BLaER1 treated with 17β-estradiol and CSF1 and Interleukin-3, amounts not matched to agents 10 nM and 100 nM (cell line): ENCODE measurements around the gene DPP6.

ENCODE experiments used
- H3K27ac ChIP-seq, 11 experiments: shearing (Covaris generic); formaldehyde crosslinking; 2 replicates each; pipeline ENCODE4 v1.8.1; 2022
- H3K27me3 ChIP-seq, 11 experiments: shearing (Covaris generic); formaldehyde crosslinking; 2 replicates each; pipeline ENCODE4 v1.8.1; 2022
- H3K36me3 ChIP-seq, 11 experiments: shearing (Covaris generic); formaldehyde crosslinking; 2 replicates each; pipeline ENCODE4 v1.8.1; 2022
- H3K4me1 ChIP-seq, 10 experiments: shearing (Covaris generic); formaldehyde crosslinking; 2 replicates each; pipeline ENCODE4 v1.8.1; 2022
- H3K4me2 ChIP-seq, 11 experiments: shearing (Covaris generic); formaldehyde crosslinking; 2 replicates each; pipeline ENCODE4 v1.8.1; 2022
- H3K4me3 ChIP-seq, 10 experiments: shearing (Covaris generic); formaldehyde crosslinking; 2 replicates each; pipeline ENCODE4 v1.8.1; 2022
- H3K9ac ChIP-seq, 11 experiments: shearing (Covaris generic); formaldehyde crosslinking; 2 replicates each; pipeline ENCODE4 v1.8.1; 2022
- H3K9me3 ChIP-seq, 11 experiments: shearing (Covaris generic); formaldehyde crosslinking; replicated peaks in 1 of 11; 2 replicates each; pipeline ENCODE4 v1.8.1; 2022
- H4K20me1 ChIP-seq, 11 experiments: shearing (Covaris generic); formaldehyde crosslinking; 2 replicates each; pipeline ENCODE4 v1.8.1; 2022
- Cebpa-rat ChIP-seq, 11 experiments: shearing (Covaris generic); IDR thresholded peaks; 2 replicates each; pipeline ENCODE4 v1.8.1; 2022

Gene DPP6

DNA sequence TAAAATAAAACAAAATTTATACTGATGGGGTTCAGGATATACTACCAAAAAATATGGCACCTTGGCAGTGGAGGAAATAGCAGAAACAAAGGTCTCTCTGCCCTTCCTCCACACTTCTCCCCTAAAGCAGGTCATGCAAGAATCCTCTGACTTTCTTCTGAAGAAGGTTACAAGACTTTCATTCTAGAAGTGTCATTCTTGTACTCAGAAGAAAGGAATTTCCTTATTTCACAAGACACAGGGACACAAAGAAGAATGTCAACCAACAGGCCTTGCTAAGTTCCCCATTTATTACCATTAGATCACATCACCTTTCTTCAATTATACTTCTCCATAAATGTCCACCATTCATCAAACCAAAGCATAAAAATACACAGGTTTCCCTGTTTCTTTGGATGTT, 480.6 kb downstream of the DPP6 start:
- Histone ChIP-seq H3K4me3 (no peak overlapping the region), H3K9me3 (peaks cover 0 to 8% (median 0%) of the 10 kb centered on the region in 11 experiments; a peak in 1 of 22 replicates), H3K27me3 (no peaks in the 10 kb centered on the region), H3K9ac (no peak overlapping the region), H3K27ac (no peak overlapping the region), H4K20me1 (no peaks in the 10 kb centered on the region), H3K4me2 (no peak overlapping the region), H3K36me3 (no peaks in the 10 kb centered on the region), H3K4me1 (no peaks in the 10 kb centered on the region)
- TF ChIP-seq Cebpa-rat (IDR thresholded peaks at IDR 0.05) = no peak

DNA sequence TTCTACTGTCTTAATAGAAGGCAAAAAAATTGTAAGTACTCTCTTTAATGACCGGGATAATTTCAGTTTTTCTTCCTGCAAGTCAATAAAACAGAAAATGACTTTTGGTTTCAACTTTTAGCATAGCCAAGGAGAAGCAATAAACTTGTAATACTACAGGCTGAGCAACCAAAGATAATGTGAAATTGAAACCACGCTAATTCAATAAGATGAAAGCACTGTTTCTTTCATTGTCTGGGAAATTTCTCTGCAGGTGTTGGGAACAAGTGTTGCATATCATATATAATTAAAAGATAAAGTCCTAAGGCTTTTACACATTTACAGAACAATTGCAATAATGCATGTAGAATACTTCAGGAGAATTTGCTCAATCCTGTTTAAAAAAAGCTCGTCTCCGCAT, 488.4 kb downstream of the DPP6 start:
- no peak for TF ChIP-seq Cebpa-rat (IDR thresholded peaks at IDR 0.05)
- Histone ChIP-seq H3K36me3 (no peaks in the 10 kb centered on the region), H3K9me3 (no peaks in the 10 kb centered on the region), H3K4me2 (peak overlapping the region; percentile 28 to 52 (median 44); a peak in 15 of 22 replicates), H3K4me1 (peaks cover 6 to 14% (median 11%) of the 10 kb centered on the region in 10 experiments), H3K9ac (no peak overlapping the region), H3K27ac (no peak overlapping the region), H3K27me3 (no peaks in the 10 kb centered on the region), H3K4me3 (no peak overlapping the region), H4K20me1 (no peaks in the 10 kb centered on the region)

DNA sequence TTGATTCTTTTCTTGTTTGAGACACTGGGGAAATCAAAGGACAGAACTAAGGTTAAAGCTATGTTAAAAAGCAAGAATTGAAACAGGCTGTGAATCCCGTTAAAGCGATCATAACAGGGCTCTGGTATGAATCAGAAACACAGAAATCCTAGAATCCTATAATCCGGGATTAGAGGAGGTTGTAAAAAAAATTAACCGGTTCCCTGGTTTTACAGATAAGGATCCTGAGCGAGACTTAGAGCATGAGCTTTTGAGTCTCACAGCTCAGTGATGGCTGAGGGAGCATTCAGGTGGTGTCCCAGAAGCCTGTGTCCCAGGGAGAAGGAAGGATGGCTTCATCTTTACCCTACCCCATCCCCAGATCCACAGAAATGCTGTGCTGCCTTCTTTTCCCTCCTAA, 489.4 kb downstream of the DPP6 start:
- Histone ChIP-seq H3K4me2 (no peak overlapping the region), H3K4me3 (no peak overlapping the region), H3K9me3 (no peaks in the 10 kb centered on the region), H3K36me3 (no peaks in the 10 kb centered on the region), H3K9ac (no peak overlapping the region), H3K27ac (no peak overlapping the region), H4K20me1 (no peaks in the 10 kb centered on the region), H3K27me3 (no peaks in the 10 kb centered on the region), H3K4me1 (peaks cover 6 to 14% (median 11%) of the 10 kb centered on the region in 10 experiments)
- no peak for TF ChIP-seq Cebpa-rat (IDR thresholded peaks at IDR 0.05)

DNA sequence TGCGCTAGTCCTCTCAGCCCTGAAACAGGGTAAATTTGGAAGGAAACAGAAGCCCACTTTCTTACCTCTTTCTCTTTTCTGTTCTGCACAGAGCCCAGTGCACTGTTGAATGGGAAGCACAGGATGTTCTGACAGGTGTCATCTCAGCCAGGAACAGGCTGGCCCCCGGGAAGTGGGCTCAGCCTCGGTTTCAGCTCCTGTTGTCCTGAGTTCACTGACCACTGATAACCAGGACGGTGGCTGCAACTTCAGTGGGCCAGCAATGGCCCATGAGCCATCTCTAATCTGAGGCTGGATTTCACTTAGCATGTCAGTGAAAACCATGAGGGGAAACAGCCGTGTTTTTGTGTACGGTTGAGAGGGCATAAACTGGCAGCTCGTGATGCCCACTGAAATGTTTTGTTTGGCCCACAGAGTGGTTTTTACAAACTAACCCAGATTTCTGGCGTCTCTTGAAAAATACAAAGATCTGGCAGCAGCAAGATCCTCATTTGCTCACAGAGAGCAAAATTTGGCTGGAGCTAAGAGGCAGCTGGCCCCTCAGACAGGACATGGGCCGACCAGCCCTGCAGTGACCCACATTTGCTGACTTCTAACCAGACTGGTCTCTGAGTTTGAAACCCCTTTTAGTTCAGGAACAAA, 494.9 kb downstream of the DPP6 start:
- TF ChIP-seq Cebpa-rat (IDR thresholded peaks at IDR 0.05) = no peak
- no peaks in the 10 kb centered on the region for H4K20me1 ChIP-seq
- H3K36me3 ChIP-seq = no peaks in the 10 kb centered on the region
- H3K27me3 ChIP-seq = no peaks in the 10 kb centered on the region
- no peak overlapping the region for H3K4me2 ChIP-seq
- H3K27ac ChIP-seq = no peak overlapping the region
- H3K9me3 ChIP-seq = no peaks in the 10 kb centered on the region
- no peaks in the 10 kb centered on the region for H3K4me1 ChIP-seq
- H3K4me3 ChIP-seq = no peak overlapping the region
- no peak overlapping the region for H3K9ac ChIP-seq

DNA sequence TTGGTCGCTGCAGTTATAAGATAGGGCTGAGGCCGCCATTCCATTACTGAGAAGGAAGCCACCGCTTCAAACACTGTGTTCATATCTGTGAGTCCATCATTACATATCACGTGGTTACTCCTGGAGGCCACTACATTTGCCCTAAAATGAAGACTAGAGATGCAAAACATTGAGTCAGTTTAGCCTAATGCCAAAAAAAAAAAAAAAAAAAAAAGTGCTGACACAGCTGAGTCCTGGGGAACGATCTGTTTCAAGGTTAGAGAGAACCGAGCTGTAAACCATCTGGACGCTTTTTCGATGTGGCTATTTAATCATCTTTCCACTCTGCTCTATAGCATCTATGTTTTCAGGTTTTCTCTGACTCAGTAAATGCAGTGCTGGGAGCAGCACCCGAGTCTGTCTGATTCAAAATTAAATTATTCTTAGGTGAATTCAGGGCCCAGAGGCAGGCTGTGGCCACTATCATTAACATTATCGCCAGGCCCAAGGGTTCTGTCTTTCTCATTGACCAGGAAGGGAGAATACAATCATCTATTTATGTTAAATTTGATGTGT, 501.6 kb downstream of the DPP6 start:
- Histone ChIP-seq H3K9ac (no peak overlapping the region), H3K4me2 (no peak overlapping the region), H3K4me3 (no peak overlapping the region), H3K9me3 (no peaks in the 10 kb centered on the region), H3K27ac (no peak overlapping the region), H3K36me3 (no peaks in the 10 kb centered on the region), H3K27me3 (no peaks in the 10 kb centered on the region), H3K4me1 (0 out of 20 replicates have a peak, but pooled peaks cover 0 to 4% (median 0%) of the 10 kb centered on the region in 10 experiments), H4K20me1 (no peaks in the 10 kb centered on the region)
- no peak for TF ChIP-seq Cebpa-rat (IDR thresholded peaks at IDR 0.05)

DNA sequence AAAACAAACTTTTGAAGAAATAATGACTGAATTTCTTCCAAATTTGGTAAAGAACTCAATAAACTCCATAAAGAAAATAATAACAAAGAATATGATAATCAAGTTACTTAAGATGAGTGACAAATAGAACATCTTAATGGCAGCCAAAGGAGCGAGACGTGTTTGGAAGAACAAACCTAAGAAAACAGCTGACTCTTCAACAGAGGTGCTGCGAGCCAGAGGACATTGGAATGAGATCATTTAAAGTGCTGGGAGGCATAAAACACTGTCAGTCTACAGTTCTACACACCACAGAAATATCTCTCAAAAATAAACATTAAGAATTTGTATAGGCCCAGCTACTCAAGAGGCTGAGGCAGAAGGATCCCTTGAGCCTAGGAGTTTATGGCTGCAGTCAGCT, 507.3 kb downstream of the DPP6 start:
- Histone ChIP-seq H3K9me3 (no peaks in the 10 kb centered on the region), H3K4me1 (0 out of 20 replicates have a peak, but pooled peaks cover 0 to 4% (median 0%) of the 10 kb centered on the region in 10 experiments)

DNA sequence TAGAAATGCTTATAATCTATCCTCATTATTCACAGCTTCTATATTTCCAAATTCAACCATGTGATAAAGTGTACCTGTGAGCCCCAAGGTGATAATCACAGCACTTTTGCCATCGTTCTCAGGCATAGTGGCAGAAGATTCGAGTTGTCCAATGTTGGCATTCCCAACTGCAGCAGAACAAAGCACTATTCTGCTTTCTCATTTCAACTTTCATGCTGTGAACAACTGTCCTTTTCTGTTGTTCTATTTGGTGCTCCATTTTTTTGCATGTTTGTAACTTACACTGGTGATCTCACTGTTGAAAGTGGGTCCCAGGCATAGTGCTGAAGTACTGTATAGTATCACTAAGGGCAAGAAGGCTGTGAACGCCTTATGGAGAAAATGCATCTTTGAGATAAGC, 512.5 kb downstream of the DPP6 start:
- TF ChIP-seq Cebpa-rat (IDR thresholded peaks at IDR 0.05) = no peak
- Histone ChIP-seq H3K4me3 (no peak overlapping the region), H3K4me1 (peaks cover 0 to 16% (median 0%) of the 10 kb centered on the region in 10 experiments; a peak in 6 of 20 replicates), H3K4me2 (no peak overlapping the region), H3K36me3 (no peaks in the 10 kb centered on the region), H3K9me3 (no peaks in the 10 kb centered on the region), H3K27ac (no peak overlapping the region), H3K27me3 (no peaks in the 10 kb centered on the region), H4K20me1 (no peaks in the 10 kb centered on the region), H3K9ac (no peak overlapping the region)

More for the DNA sequence above, 507.3 kb downstream of the DPP6 start:
- TF ChIP-seq Cebpa-rat (IDR thresholded peaks at IDR 0.05) = no peak
- Histone ChIP-seq H3K27ac (no peak overlapping the region), H3K4me2 (no peak overlapping the region), H3K36me3 (no peaks in the 10 kb centered on the region), H4K20me1 (no peaks in the 10 kb centered on the region), H3K27me3 (no peaks in the 10 kb centered on the region), H3K4me3 (no peak overlapping the region), H3K9ac (no peak overlapping the region)

DNA sequence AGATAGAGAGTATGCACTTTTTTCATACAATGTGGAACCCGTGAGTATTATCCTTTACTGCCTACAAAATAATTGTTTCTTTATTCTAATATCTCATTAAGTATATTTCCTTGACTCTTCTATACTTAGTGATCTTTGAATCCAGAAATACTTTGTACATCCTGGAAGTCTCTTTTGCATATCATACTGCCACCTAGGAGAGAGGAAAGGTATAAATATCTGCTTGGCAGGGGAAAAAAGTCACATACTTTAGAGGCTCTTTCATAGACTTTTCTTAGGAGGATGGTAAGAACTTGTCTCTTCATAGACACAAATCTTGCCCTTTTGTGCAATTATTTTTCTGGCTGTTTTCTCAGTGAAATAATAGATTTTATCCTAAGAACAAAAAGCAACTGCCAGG, 514.7 kb downstream of the DPP6 start:
- H3K27me3 ChIP-seq = no peaks in the 10 kb centered on the region
- H4K20me1 ChIP-seq = no peaks in the 10 kb centered on the region
- no peak for TF ChIP-seq Cebpa-rat (IDR thresholded peaks at IDR 0.05)
- H3K4me3 ChIP-seq = no peak overlapping the region
- H3K9me3 ChIP-seq = no peaks in the 10 kb centered on the region
- H3K36me3 ChIP-seq = no peaks in the 10 kb centered on the region
- H3K27ac ChIP-seq = no peak overlapping the region
- no peak overlapping the region for H3K9ac ChIP-seq
- H3K4me2 ChIP-seq = peak overlapping the region in 3 of 11 experiments; percentile 29 to 63 (median 58); a peak in 4 of 22 replicates
- H3K4me1 ChIP-seq = peaks cover 0 to 16% (median 0%) of the 10 kb centered on the region in 10 experiments; a peak in 6 of 20 replicates

DNA sequence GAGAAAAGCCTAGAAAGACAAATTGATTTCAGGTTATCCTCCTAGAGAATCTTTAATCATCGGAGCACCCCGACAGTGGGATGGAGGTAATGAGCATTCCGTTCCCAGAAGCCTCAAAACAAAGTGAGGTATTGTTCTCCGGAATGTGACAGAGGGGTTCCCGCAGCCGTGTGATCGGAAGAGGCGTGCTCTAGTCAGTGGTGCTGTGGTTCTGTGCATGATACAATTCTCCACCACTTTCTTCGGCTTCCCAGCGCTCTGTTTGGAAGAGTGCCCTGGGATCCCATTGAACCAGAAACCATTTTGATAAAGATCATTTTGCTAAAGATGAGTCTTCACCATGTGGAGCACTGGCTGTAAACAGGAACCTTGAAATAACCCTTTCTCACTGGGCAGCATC, 516.1 kb downstream of the DPP6 start:
- H4K20me1 ChIP-seq = no peaks in the 10 kb centered on the region
- H3K4me1 ChIP-seq = peaks cover 0 to 16% (median 0%) of the 10 kb centered on the region in 10 experiments; a peak in 6 of 20 replicates
- H3K9ac ChIP-seq = no peak overlapping the region
- no peak overlapping the region for H3K4me3 ChIP-seq
- H3K9me3 ChIP-seq = no peaks in the 10 kb centered on the region
- no peak overlapping the region for H3K4me2 ChIP-seq
- no peak for TF ChIP-seq Cebpa-rat (IDR thresholded peaks at IDR 0.05)
- no peaks in the 10 kb centered on the region for H3K27me3 ChIP-seq
- H3K36me3 ChIP-seq = no peaks in the 10 kb centered on the region
- no peak overlapping the region for H3K27ac ChIP-seq

DNA sequence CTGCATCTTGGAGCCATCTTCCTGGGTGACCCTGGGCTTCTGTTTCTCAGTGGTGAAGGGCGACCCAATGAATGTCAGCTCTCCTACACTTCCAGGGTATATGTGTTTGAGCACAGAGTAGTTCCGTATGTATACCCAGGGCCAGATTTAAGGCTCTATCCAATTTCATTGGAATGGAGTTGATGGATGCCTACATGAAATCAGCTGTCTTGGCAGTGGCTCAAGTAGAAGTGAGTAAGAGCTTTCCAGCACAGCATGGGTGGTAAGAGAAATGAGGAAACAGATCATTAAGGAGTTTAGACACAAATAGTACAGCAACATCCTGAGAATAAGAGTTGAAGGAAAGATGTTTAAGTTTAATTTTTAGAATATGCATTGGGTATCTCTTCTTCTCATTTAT, 517.7 kb downstream of the DPP6 start:
- H3K4me3 ChIP-seq = no peak overlapping the region
- no peak for TF ChIP-seq Cebpa-rat (IDR thresholded peaks at IDR 0.05)
- H4K20me1 ChIP-seq = no peaks in the 10 kb centered on the region
- H3K9ac ChIP-seq = no peak overlapping the region
- H3K27me3 ChIP-seq = no peaks in the 10 kb centered on the region
- H3K4me2 ChIP-seq = no peak overlapping the region
- H3K36me3 ChIP-seq = no peaks in the 10 kb centered on the region
- H3K27ac ChIP-seq = no peak overlapping the region
- H3K9me3 ChIP-seq = peaks cover 0 to 4% (median 0%) of the 10 kb centered on the region in 11 experiments; a peak in 2 of 22 replicates
- peaks cover 0 to 16% (median 0%) of the 10 kb centered on the region in 10 experiments; a peak in 6 of 20 replicates for H3K4me1 ChIP-seq
